HepG2 (cell line): ENCODE measurements around the gene FEM1B. TPM values are rescaled to one million over a fixed set of nuclear protein-coding genes. Genes with fewer than 3 reads are reported as not detected.

ENCODE experiments used
- ARID2 ChIP-seq: sonication (generic); formaldehyde crosslinking; IDR thresholded peaks from 2 replicates; pipeline ENCODE4 v1.8.1; 2022; ENCODE audit warnings: mild to moderate bottlenecking, missing genetic modification reagents, borderline replicate concordance
- ATRX ChIP-seq: sonication (generic); formaldehyde crosslinking; IDR thresholded peaks from 2 replicates; pipeline ENCODE4 v1.4.0; 2020; ENCODE audit warnings: missing genetic modification reagents, borderline replicate concordance
- BORCS8-MEF2B ChIP-seq: sonication (generic); formaldehyde crosslinking; IDR thresholded peaks from 2 replicates; pipeline ENCODE4 v1.8.0; 2022; ENCODE audit warnings: mild to moderate bottlenecking, missing genetic modification reagents
- ELF3 ChIP-seq: IDR thresholded peaks from 2 replicates; pipeline ENCODE4 v1.6.1; 2016; ENCODE audit warnings: missing genetic modification reagents, missing compliant biosample characterization
- HES4 ChIP-seq: sonication (generic); formaldehyde crosslinking; IDR thresholded peaks from 2 replicates; pipeline ENCODE4 v1.9.0; 2021; ENCODE audit warnings: mild to moderate bottlenecking, missing genetic modification reagents, borderline replicate concordance
- HOXA9 ChIP-seq: sonication (generic); formaldehyde crosslinking; IDR thresholded peaks from 2 replicates; pipeline ENCODE4 v1.8.1; 2022; ENCODE audit warnings: missing genetic modification reagents, mild to moderate bottlenecking, moderate library complexity, borderline replicate concordance
- RCOR2 ChIP-seq: IDR thresholded peaks from 2 replicates; pipeline ENCODE4 v1.6.1; 2016; ENCODE audit warnings: missing biosample characterization, missing genetic modification reagents
- SKI ChIP-seq: fragments of 450-650 bp; IDR thresholded peaks from one replicate; pipeline ENCODE4 v1.6.1; 2018; ENCODE audit warnings: mild to moderate bottlenecking; ENCODE audit not compliant: partially characterized antibody
- WIZ ChIP-seq: sonication (generic); formaldehyde crosslinking; IDR thresholded peaks from 2 replicates; pipeline ENCODE4 v1.5.1; 2020; ENCODE audit warnings: mild to moderate bottlenecking, missing genetic modification reagents
- ZBTB7A ChIP-seq: sonication (generic); formaldehyde crosslinking; IDR thresholded peaks from 2 replicates; pipeline ENCODE4 v1.8.0; 2022; ENCODE audit warnings: mild to moderate bottlenecking, missing genetic modification reagents
- ZNF160 ChIP-seq: sonication (generic); formaldehyde crosslinking; IDR thresholded peaks from 2 replicates; pipeline ENCODE4 v1.8.0; 2022; ENCODE audit warnings: mild to moderate bottlenecking, inconsistent platforms, missing genetic modification reagents
- ZNF224 ChIP-seq: sonication (generic); formaldehyde crosslinking; IDR thresholded peaks from 2 replicates; pipeline ENCODE4 v1.5.0; 2020; ENCODE audit warnings: mild to moderate bottlenecking, missing genetic modification reagents
- ZNF776 ChIP-seq: sonication (generic); formaldehyde crosslinking; IDR thresholded peaks from 2 replicates; pipeline ENCODE4 v1.4.0; 2020; ENCODE audit warnings: mild to moderate bottlenecking, missing genetic modification reagents
- ZSCAN31 ChIP-seq: sonication (generic); formaldehyde crosslinking; IDR thresholded peaks from 2 replicates; pipeline ENCODE4 v1.5.0; 2020; ENCODE audit warnings: low read depth, mild to moderate bottlenecking, missing genetic modification reagents
- polyA plus RNA-seq, 8 experiments: library from polyadenylated mRNA; depleted of rRNA in 3 of 8; stranded (reverse) in 7 of 8; unstranded in 1 of 8; fragments of >200 nt; fragmentation: Illumina TruSeq in 4 of 8; extraction: Trizol in 4 of 8; gene quantifications; 2 replicates each; pipeline versions ENCODE4 v1.2.1 to v1.2.3, GENCODE V29; 2011 to 2016; ENCODE audit warnings: low read depth in 4 of 8, missing spikeins in 1 of 8, mixed read lengths in 1 of 8; ENCODE audit not compliant: insufficient read depth in 1 of 8
- total RNA-seq, 5 experiments: library from RNA; depleted of rRNA; stranded (reverse); fragments of >200 nt; fragmentation: Illumina TruSeq; extraction: Trizol; gene quantifications; 2 replicates each; pipeline ENCODE4 v1.2.3, GENCODE V29; 2016; ENCODE audit warnings: low read depth in 1 of 5
- TF ChIP-seq, protein P1 (sequence below): sonication (generic); formaldehyde crosslinking; IDR thresholded peaks from 2 replicates; pipeline ENCODE4 v1.4.0; 2020; ENCODE audit warnings: missing genetic modification reagents
- TF ChIP-seq, protein P2 (sequence below): sonication (generic); formaldehyde crosslinking; IDR thresholded peaks from 2 replicates; pipeline ENCODE4 v1.4.0; 2020; ENCODE audit warnings: mild to moderate bottlenecking, low read depth, missing genetic modification reagents
- TF ChIP-seq, protein P3 (sequence below): sonication (generic); formaldehyde crosslinking; IDR thresholded peaks from 2 replicates; pipeline ENCODE4 v1.4.0; 2020; ENCODE audit warnings: mild to moderate bottlenecking, missing genetic modification reagents

Gene FEM1B
- total and polyA plus RNA-seq, 2 of the 13 experiments (the other 11 are each of a cell fraction or from before 2014, with no cell fraction given), result 38.1 to 40.0 TPM

DNA sequence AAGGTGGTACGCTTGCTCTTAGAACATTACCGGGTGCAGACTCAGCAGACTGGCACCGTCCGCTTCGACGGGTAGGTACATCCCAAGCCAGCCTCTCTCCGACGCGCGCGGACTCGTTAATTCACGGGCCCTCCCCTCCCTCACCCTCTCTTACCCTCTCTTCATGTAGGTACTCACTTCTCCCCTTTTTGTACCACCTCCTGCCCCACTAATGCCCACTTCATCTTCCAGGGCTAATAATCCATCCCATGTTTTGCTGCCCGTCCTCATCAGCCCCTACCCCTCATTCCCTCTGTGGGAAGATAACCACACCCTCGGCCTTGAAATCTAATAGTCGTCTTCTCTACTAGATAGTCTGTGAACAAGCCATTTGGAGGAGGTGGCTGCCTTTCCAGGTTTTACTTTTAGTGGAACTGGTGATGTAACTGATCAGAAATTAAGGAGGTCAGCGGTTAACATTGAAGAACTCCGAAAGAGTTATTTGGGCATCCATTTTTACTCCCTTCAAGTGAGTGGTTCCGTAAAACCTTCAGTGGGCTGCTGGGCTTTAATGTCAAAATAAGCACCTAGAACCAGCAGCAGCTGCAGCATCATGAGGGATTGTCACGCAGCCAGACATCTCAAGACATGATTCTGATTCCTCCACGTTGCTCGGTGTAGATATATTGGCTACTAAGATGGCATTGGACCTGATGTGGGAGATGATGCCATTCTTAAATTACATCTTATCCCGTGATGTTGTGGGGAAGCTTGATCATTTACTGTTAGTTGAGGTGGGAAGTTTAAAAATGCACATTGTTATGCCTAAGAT is 1.3 kb downstream of the FEM1B start (continued):
- TF ChIP-seq, protein P1, sequence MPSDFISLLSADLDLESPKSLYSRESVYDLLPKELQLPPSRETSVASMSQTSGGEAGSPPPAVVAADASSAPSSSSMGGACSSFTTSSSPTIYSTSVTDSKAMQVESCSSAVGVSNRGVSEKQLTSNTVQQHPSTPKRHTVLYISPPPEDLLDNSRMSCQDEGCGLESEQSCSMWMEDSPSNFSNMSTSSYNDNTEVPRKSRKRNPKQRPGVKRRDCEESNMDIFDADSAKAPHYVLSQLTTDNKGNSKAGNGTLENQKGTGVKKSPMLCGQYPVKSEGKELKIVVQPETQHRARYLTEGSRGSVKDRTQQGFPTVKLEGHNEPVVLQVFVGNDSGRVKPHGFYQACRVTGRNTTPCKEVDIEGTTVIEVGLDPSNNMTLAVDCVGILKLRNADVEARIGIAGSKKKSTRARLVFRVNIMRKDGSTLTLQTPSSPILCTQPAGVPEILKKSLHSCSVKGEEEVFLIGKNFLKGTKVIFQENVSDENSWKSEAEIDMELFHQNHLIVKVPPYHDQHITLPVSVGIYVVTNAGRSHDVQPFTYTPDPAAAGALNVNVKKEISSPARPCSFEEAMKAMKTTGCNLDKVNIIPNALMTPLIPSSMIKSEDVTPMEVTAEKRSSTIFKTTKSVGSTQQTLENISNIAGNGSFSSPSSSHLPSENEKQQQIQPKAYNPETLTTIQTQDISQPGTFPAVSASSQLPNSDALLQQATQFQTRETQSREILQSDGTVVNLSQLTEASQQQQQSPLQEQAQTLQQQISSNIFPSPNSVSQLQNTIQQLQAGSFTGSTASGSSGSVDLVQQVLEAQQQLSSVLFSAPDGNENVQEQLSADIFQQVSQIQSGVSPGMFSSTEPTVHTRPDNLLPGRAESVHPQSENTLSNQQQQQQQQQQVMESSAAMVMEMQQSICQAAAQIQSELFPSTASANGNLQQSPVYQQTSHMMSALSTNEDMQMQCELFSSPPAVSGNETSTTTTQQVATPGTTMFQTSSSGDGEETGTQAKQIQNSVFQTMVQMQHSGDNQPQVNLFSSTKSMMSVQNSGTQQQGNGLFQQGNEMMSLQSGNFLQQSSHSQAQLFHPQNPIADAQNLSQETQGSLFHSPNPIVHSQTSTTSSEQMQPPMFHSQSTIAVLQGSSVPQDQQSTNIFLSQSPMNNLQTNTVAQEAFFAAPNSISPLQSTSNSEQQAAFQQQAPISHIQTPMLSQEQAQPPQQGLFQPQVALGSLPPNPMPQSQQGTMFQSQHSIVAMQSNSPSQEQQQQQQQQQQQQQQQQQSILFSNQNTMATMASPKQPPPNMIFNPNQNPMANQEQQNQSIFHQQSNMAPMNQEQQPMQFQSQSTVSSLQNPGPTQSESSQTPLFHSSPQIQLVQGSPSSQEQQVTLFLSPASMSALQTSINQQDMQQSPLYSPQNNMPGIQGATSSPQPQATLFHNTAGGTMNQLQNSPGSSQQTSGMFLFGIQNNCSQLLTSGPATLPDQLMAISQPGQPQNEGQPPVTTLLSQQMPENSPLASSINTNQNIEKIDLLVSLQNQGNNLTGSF, result no peak
- no peak for TF ChIP-seq ZSCAN31 (CRISPR knock-in tag)
- no peak for TF ChIP-seq ZNF776 (CRISPR knock-in tag)
- no peak for TF ChIP-seq HOXA9
- 0 out of 2 replicates have a peak, but pooled peaks have one; percentile 8 for TF ChIP-seq BORCS8-MEF2B (CRISPR knock-in tag)
- no peak for TF ChIP-seq WIZ
- no peak for TF ChIP-seq RCOR2 (CRISPR knock-in tag)
- 0 out of 2 replicates have a peak, but pooled peaks have one; percentile 22 for TF ChIP-seq ARID2 (CRISPR knock-in tag)
- TF ChIP-seq ZNF160 (CRISPR knock-in tag), result no peak
- TF ChIP-seq, protein P2, sequence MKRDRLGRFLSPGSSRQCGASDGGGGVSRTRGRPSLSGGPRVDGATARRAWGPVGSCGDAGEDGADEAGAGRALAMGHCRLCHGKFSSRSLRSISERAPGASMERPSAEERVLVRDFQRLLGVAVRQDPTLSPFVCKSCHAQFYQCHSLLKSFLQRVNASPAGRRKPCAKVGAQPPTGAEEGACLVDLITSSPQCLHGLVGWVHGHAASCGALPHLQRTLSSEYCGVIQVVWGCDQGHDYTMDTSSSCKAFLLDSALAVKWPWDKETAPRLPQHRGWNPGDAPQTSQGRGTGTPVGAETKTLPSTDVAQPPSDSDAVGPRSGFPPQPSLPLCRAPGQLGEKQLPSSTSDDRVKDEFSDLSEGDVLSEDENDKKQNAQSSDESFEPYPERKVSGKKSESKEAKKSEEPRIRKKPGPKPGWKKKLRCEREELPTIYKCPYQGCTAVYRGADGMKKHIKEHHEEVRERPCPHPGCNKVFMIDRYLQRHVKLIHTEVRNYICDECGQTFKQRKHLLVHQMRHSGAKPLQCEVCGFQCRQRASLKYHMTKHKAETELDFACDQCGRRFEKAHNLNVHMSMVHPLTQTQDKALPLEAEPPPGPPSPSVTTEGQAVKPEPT (CRISPR knock-in tag), result no peak
- TF ChIP-seq HES4 (CRISPR knock-in tag), result peak; percentile 51; the same call in 1 of the 2 replicates
- TF ChIP-seq ELF3 (CRISPR knock-in tag), result no peak
- no peak for TF ChIP-seq ZBTB7A (CRISPR knock-in tag)
- TF ChIP-seq ATRX, result no peak
- TF ChIP-seq ZNF224 (CRISPR knock-in tag), result no peak
- no peak for TF ChIP-seq SKI
- TF ChIP-seq, protein P3, sequence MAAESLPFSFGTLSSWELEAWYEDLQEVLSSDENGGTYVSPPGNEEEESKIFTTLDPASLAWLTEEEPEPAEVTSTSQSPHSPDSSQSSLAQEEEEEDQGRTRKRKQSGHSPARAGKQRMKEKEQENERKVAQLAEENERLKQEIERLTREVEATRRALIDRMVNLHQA (CRISPR knock-in tag), result no peak
